Astrocyte (in vitro differentiated cells and primary cell): Measurements from ENCODE around the gene PDLIM7. TPM values are rescaled to one million over a fixed set of nuclear protein-coding genes. Genes with fewer than 3 reads are reported as not detected.
A peak's percentile ranks its signal among the peaks of the same experiment; 100 is the strongest.

Experiments used
- DNase-seq: peaks from one replicate; pipeline ENCODE4 v3.0.0-alpha.2; 2010; ENCODE audit warnings: low read depth
- FAIRE-seq: peaks from 2 replicates; lab custom pipeline; 2011; peaks lifted over from hg19 to GRCh38; lab: Jason Lieb, UNC
- H2AFZ ChIP-seq: 2 replicates; pipeline ENCODE4 v1.6.0; 2012; ENCODE audit warnings: low read depth, low read length, inconsistent platforms
- H3K27ac ChIP-seq: 2 replicates; pipeline ENCODE4 v1.5.1; 2011; ENCODE audit warnings: low read depth, low read length, inconsistent platforms
- H3K27me3 ChIP-seq: 2 replicates; pipeline ENCODE4 v1.6.0; 2011; ENCODE audit warnings: low read length, inconsistent platforms; ENCODE audit not compliant: insufficient read depth
- H3K36me3 ChIP-seq: 2 replicates; pipeline ENCODE4 v1.5.1; 2011; ENCODE audit warnings: low read length, inconsistent platforms; ENCODE audit not compliant: insufficient read depth
- H3K4me1 ChIP-seq: 2 replicates; pipeline ENCODE4 v1.5.1; 2011; ENCODE audit warnings: low read length, inconsistent platforms; ENCODE audit not compliant: insufficient read depth
- H3K4me2 ChIP-seq: 2 replicates; pipeline ENCODE4 v1.6.0; 2012; ENCODE audit warnings: low read length, inconsistent platforms
- H3K4me3 ChIP-seq: 2 replicates; pipeline ENCODE4 v1.5.1; 2011; ENCODE audit warnings: low read depth, mild to moderate bottlenecking, low read length, inconsistent platforms; ENCODE audit not compliant: insufficient read depth
- H3K79me2 ChIP-seq: 2 replicates; pipeline ENCODE4 v1.6.0; 2012; ENCODE audit warnings: mild to moderate bottlenecking, low read length, inconsistent platforms; ENCODE audit not compliant: insufficient read depth
- H3K9ac ChIP-seq: 2 replicates; pipeline ENCODE4 v1.6.0; 2012; ENCODE audit warnings: mild to moderate bottlenecking, low read length, inconsistent platforms
- H3K9me3 ChIP-seq: 2 replicates; pipeline ENCODE4 v1.5.1; 2012; ENCODE audit warnings: low read depth, mild to moderate bottlenecking, low read length, inconsistent platforms; ENCODE audit not compliant: insufficient read depth
- H4K20me1 ChIP-seq: 2 replicates; pipeline ENCODE4 v1.6.0; 2012; ENCODE audit warnings: low read length, inconsistent platforms; ENCODE audit not compliant: insufficient read depth
- H3K27ac Mint-ChIP-seq: one replicate; pipeline ENCODE4 v1.8.0; 2021; ENCODE audit warnings: mild to moderate bottlenecking, mixed read lengths; ENCODE audit not compliant: unreplicated experiment
- H3K27me3 Mint-ChIP-seq: one replicate; pipeline ENCODE4 v1.8.0; 2021; ENCODE audit warnings: low read depth, mixed read lengths; ENCODE audit not compliant: unreplicated experiment
- H3K36me3 Mint-ChIP-seq: one replicate; pipeline ENCODE4 v1.8.0; 2021; ENCODE audit warnings: low read depth, mixed read lengths; ENCODE audit not compliant: unreplicated experiment
- H3K4me1 Mint-ChIP-seq: one replicate; pipeline ENCODE4 v1.8.0; 2021; ENCODE audit warnings: low read depth, mixed read lengths; ENCODE audit not compliant: unreplicated experiment
- H3K4me3 Mint-ChIP-seq: one replicate; pipeline ENCODE4 v1.8.0; 2021; ENCODE audit warnings: mild to moderate bottlenecking, moderate library complexity, mixed read lengths; ENCODE audit not compliant: unreplicated experiment
- H3K9me3 Mint-ChIP-seq: one replicate; pipeline ENCODE4 v1.8.0; 2021; ENCODE audit warnings: mild to moderate bottlenecking, mixed read lengths; ENCODE audit not compliant: unreplicated experiment
- CTCF ChIP-seq: IDR thresholded peaks from 2 replicates; pipeline ENCODE4 v1.5.1; 2011; ENCODE audit warnings: low read depth, mild to moderate bottlenecking, inconsistent platforms, low read length, moderate library complexity; ENCODE audit not compliant: insufficient read depth
- EZH2 ChIP-seq: IDR thresholded peaks from 2 replicates; pipeline ENCODE4 v1.6.1; 2012; ENCODE audit warnings: mild to moderate bottlenecking, low read length, inconsistent platforms; ENCODE audit not compliant: insufficient read depth
- total RNA-seq: library from RNA; stranded (reverse); gene quantifications from 2 replicates; pipeline ENCODE4 v1.2.1, GENCODE V29; 2021

PDLIM7 gene
- total RNA-seq, 1 donor from 2014 or later: 590 TPM

GRCh38 chr5:177477701-177478477 lies 19.5 kb downstream of the PDLIM7 start:
- Histone ChIP-seq H3K36me3 (no peaks in the 10 kb centered on the region), H2AFZ (no peak overlapping the region), H3K4me3 (no peak overlapping the region), H3K9ac (no peak overlapping the region), H4K20me1 (peaks cover 44% of the 10 kb centered on the region), H3K4me1 (peaks cover 36% of the 10 kb centered on the region), H3K79me2 (peaks cover 1% of the 10 kb centered on the region), H3K4me2 (no peak overlapping the region), H3K27ac (no peak overlapping the region), H3K9me3 (no peaks in the 10 kb centered on the region), H3K27me3 (no peaks in the 10 kb centered on the region)
- no peak for DNase-seq
- H3K27me3 Mint-ChIP-seq: no peaks in the 10 kb centered on the region
- H3K36me3 Mint-ChIP-seq: peaks cover 10% of the 10 kb centered on the region
- peaks cover 58% of the 10 kb centered on the region for H3K4me1 Mint-ChIP-seq
- no peaks in the 10 kb centered on the region for H3K9me3 Mint-ChIP-seq
- peak overlapping the region; percentile 89 for H3K27ac Mint-ChIP-seq
- no peak for TF ChIP-seq CTCF
- TF ChIP-seq EZH2: no peak
- FAIRE-seq: no peak
- H3K4me3 Mint-ChIP-seq: peak overlapping the region; percentile 60

DNA sequence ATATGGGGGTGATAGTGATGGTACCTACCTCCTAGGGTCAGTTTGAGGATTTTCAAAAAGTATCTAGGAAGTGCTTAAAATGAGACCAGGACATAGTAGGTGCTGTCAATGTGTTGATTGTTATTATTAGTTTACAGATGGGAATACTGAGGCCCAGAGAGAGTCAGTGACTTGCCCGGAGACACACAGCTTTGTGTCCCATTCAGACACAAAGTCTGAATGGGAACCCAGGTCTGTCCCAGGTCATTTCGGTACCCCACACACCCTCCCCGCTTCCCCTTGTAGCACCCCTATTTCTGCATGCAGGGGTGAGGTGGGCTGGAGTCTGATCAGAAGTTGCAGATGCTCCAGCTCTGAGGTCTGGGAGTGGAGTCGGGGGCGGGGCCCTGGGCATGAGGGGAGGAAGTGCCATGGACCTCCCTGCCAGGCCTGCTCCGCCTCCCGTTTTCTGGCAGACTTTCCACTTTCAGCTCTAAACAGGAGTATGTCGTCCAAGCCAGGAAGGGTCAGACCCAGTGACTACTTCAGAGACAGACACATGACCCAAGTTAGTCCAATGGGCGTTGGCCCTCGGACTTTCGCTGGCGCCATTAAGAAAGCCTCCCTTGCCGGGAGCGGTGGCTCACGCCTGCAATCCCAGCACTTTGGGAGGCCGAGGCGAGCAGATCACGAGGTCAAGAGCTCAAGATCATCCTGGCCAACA lies 20.7 kb downstream of the PDLIM7 start:
- H3K36me3 ChIP-seq: no peaks in the 10 kb centered on the region
- peaks cover 37% of the 10 kb centered on the region for H3K4me1 ChIP-seq
- no peaks in the 10 kb centered on the region for H3K27me3 Mint-ChIP-seq
- H3K4me1 Mint-ChIP-seq: peaks cover 49% of the 10 kb centered on the region
- no peak overlapping the region for H3K4me3 ChIP-seq
- FAIRE-seq (no peak), DNase-seq (peak; percentile 74)
- no peak overlapping the region for H3K4me2 ChIP-seq
- no peaks in the 10 kb centered on the region for H3K27me3 ChIP-seq
- H4K20me1 ChIP-seq: peaks cover 42% of the 10 kb centered on the region
- no peaks in the 10 kb centered on the region for H3K9me3 ChIP-seq
- H2AFZ ChIP-seq: no peak overlapping the region
- no peaks in the 10 kb centered on the region for H3K9me3 Mint-ChIP-seq
- peaks cover 14% of the 10 kb centered on the region for H3K79me2 ChIP-seq
- H3K9ac ChIP-seq: no peak overlapping the region
- no peak overlapping the region for H3K4me3 Mint-ChIP-seq
- TF ChIP-seq CTCF: no peak
- H3K36me3 Mint-ChIP-seq: peaks cover 6% of the 10 kb centered on the region
- H3K27ac Mint-ChIP-seq: peak overlapping the region; percentile 92
- no peak overlapping the region for H3K27ac ChIP-seq
